ENCODE data around the gene STPG2.

- TF ChIP-seq SMC3 (IDR thresholded peaks at IDR 0.05; ENCODE audit: borderline replicate concordance, low read length) = no peak
- TF ChIP-seq POLR2AphosphoS5 (IDR thresholded peaks at IDR 0.05; ENCODE audit: low read length) = no peak
Measured at GRCh38 chr4:97819294-97819693, 324.0 kb downstream of the STPG2 start.
